ENCODE data around the gene USP30. TPM values are rescaled to one million over a fixed set of nuclear protein-coding genes. Genes with fewer than 3 reads are reported as not detected.
"Not testable (repeated sequence)": the region's sequence is repeated elsewhere in the genome, so short reads cannot be mapped to it uniquely, and the experiment has no call there.

The USP30 gene
- total RNA-seq, 1 experiment from 2014 or later: 6.9 TPM

- TF ChIP-seq PRRX2 (CRISPR knock-in tag; IDR thresholded peaks at IDR 0.05) (no peak), RORB (CRISPR knock-in tag; IDR thresholded peaks at IDR 0.05) (no peak), ZNF138 (CRISPR knock-in tag; conservative IDR thresholded peaks at IDR 0.05) (no peak)
- TF ChIP-seq, protein P1, sequence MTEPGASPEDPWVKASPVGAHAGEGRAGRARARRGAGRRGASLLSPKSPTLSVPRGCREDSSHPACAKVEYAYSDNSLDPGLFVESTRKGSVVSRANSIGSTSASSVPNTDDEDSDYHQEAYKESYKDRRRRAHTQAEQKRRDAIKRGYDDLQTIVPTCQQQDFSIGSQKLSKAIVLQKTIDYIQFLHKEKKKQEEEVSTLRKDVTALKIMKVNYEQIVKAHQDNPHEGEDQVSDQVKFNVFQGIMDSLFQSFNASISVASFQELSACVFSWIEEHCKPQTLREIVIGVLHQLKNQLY (CRISPR knock-in tag; IDR thresholded peaks at IDR 0.05): no peak
Observed at GRCh38 chr12:109027767-109028166, 24.6 kb upstream of the USP30 start (continued).

- H3K36me3 Mint-ChIP-seq; H3K4me3 Mint-ChIP-seq; POLR2A ChIA-PET; CTCF ChIA-PET; ATAC-seq; H3K27ac Mint-ChIP-seq; H3K4me1 Mint-ChIP-seq; DNase-seq (ENCODE audit: low spot score): not testable (repeated sequence)
- Mint-ChIP-seq H3K9me3 (peaks cover 12% of the 10 kb centered on the region), H3K27me3 (ENCODE audit: low read depth) (peaks cover 19% of the 10 kb centered on the region)
Observed at GRCh38 chr12:109028624-109029023, 23.8 kb upstream of the USP30 start.

GRCh38 chr12:109029411-109029810, 23.0 kb upstream of the USP30 start:
- POLR2A ChIA-PET: no interaction called here
- Mint-ChIP-seq H3K36me3 (no peaks in the 10 kb centered on the region), H3K4me1 (peaks cover 8% of the 10 kb centered on the region), H3K27me3 (ENCODE audit: low read depth) (peaks cover 19% of the 10 kb centered on the region), H3K4me3 (no peak overlapping the region), H3K27ac (no peak overlapping the region), H3K9me3 (peaks cover 12% of the 10 kb centered on the region)
- CTCF ChIA-PET: no interaction called here
- no peak for DNase-seq (ENCODE audit: low spot score)
- ATAC-seq: no peak
- no peak for TF ChIP-seq ETV6 (CRISPR knock-in tag; IDR thresholded peaks at IDR 0.05)
- TF ChIP-seq, protein P2, sequence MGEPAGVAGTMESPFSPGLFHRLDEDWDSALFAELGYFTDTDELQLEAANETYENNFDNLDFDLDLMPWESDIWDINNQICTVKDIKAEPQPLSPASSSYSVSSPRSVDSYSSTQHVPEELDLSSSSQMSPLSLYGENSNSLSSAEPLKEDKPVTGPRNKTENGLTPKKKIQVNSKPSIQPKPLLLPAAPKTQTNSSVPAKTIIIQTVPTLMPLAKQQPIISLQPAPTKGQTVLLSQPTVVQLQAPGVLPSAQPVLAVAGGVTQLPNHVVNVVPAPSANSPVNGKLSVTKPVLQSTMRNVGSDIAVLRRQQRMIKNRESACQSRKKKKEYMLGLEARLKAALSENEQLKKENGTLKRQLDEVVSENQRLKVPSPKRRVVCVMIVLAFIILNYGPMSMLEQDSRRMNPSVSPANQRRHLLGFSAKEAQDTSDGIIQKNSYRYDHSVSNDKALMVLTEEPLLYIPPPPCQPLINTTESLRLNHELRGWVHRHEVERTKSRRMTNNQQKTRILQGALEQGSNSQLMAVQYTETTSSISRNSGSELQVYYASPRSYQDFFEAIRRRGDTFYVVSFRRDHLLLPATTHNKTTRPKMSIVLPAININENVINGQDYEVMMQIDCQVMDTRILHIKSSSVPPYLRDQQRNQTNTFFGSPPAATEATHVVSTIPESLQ (CRISPR knock-in tag; IDR thresholded peaks at IDR 0.05): no peak
- TF ChIP-seq, protein P3, sequence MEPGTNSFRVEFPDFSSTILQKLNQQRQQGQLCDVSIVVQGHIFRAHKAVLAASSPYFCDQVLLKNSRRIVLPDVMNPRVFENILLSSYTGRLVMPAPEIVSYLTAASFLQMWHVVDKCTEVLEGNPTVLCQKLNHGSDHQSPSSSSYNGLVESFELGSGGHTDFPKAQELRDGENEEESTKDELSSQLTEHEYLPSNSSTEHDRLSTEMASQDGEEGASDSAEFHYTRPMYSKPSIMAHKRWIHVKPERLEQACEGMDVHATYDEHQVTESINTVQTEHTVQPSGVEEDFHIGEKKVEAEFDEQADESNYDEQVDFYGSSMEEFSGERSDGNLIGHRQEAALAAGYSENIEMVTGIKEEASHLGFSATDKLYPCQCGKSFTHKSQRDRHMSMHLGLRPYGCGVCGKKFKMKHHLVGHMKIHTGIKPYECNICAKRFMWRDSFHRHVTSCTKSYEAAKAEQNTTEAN (CRISPR knock-in tag; IDR thresholded peaks at IDR 0.05): no peak
- TF ChIP-seq ZNF416 (CRISPR knock-in tag; IDR thresholded peaks at IDR 0.05): no peak
- TF ChIP-seq PREB (CRISPR knock-in tag; IDR thresholded peaks at IDR 0.05; ENCODE audit: borderline replicate concordance): no peak
- no peak for TF ChIP-seq NR2C2 (CRISPR knock-in tag; IDR thresholded peaks at IDR 0.05)
- TF ChIP-seq, protein P4, sequence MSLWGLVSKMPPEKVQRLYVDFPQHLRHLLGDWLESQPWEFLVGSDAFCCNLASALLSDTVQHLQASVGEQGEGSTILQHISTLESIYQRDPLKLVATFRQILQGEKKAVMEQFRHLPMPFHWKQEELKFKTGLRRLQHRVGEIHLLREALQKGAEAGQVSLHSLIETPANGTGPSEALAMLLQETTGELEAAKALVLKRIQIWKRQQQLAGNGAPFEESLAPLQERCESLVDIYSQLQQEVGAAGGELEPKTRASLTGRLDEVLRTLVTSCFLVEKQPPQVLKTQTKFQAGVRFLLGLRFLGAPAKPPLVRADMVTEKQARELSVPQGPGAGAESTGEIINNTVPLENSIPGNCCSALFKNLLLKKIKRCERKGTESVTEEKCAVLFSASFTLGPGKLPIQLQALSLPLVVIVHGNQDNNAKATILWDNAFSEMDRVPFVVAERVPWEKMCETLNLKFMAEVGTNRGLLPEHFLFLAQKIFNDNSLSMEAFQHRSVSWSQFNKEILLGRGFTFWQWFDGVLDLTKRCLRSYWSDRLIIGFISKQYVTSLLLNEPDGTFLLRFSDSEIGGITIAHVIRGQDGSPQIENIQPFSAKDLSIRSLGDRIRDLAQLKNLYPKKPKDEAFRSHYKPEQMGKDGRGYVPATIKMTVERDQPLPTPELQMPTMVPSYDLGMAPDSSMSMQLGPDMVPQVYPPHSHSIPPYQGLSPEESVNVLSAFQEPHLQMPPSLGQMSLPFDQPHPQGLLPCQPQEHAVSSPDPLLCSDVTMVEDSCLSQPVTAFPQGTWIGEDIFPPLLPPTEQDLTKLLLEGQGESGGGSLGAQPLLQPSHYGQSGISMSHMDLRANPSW (CRISPR knock-in tag; conservative IDR thresholded peaks at IDR 0.05; ENCODE audit: low read depth): no peak
- no peak for TF ChIP-seq ERG (CRISPR knock-in tag; IDR thresholded peaks at IDR 0.05)
- TF ChIP-seq NR3C1 (CRISPR knock-in tag; conservative IDR thresholded peaks at IDR 0.05; ENCODE audit: low read depth): no peak
- TF ChIP-seq JUN (CRISPR knock-in tag; IDR thresholded peaks at IDR 0.05): no peak
- TF ChIP-seq SOX15 (CRISPR knock-in tag; IDR thresholded peaks at IDR 0.05): no peak
- TF ChIP-seq ZNF121 (CRISPR knock-in tag; IDR thresholded peaks at IDR 0.05): no peak
- TF ChIP-seq ZNF281 (CRISPR knock-in tag; IDR thresholded peaks at IDR 0.05): no peak
- TF ChIP-seq, protein P5, sequence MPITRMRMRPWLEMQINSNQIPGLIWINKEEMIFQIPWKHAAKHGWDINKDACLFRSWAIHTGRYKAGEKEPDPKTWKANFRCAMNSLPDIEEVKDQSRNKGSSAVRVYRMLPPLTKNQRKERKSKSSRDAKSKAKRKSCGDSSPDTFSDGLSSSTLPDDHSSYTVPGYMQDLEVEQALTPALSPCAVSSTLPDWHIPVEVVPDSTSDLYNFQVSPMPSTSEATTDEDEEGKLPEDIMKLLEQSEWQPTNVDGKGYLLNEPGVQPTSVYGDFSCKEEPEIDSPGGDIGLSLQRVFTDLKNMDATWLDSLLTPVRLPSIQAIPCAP (CRISPR knock-in tag; IDR thresholded peaks at IDR 0.05): no peak

All from WTC11 (cell line).